Erythroblast (primary cell): Measurements from ENCODE around the gene ASCC2.

ENCODE experiments used
- GATA1 ChIP-seq: IDR thresholded peaks from 2 replicates; pipeline ENCODE4 v1.6.1; 2011; ENCODE audit warnings: low read depth, mild to moderate bottlenecking, control low read depth, low read length, moderate library complexity
- POLR2A ChIP-seq: IDR thresholded peaks from 2 replicates; pipeline ENCODE4 v1.6.1; 2011; ENCODE audit warnings: mild to moderate bottlenecking, low read length

- TF ChIP-seq POLR2A (no peak), GATA1 (no peak)
Observed at GRCh38 chr22:29739346-29739875, 98.7 kb downstream of the ASCC2 start.
